Measurements from ENCODE around the gene LIMA1. TPM values are rescaled to one million over a fixed set of nuclear protein-coding genes. Genes with fewer than 3 reads are reported as not detected.

LIMA1 gene
- total RNA-seq, 4 donors from 2014 or later: 47.2 to 62.1 (median 54.5) TPM

DNA sequence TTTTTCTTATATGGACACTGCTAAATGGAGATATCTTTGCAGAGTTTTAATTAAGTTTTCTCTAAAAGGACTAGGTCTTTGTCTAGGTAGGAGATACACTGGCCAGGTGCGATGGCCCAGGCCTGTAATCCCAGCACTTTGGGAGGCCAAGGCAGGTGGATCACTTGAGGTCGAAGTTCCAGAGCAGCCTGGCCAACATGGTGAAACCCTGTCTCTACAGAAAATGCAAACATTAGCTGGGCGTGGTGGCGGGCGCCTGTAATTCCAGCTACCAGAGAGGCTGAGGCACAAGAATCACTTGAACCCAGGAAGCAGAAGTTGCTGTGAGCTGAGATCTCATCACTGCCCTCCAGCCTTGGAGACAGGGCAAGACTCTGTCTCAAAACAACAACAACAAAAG is 99.1 kb downstream of the LIMA1 start:
- TF ChIP-seq, protein P1, sequence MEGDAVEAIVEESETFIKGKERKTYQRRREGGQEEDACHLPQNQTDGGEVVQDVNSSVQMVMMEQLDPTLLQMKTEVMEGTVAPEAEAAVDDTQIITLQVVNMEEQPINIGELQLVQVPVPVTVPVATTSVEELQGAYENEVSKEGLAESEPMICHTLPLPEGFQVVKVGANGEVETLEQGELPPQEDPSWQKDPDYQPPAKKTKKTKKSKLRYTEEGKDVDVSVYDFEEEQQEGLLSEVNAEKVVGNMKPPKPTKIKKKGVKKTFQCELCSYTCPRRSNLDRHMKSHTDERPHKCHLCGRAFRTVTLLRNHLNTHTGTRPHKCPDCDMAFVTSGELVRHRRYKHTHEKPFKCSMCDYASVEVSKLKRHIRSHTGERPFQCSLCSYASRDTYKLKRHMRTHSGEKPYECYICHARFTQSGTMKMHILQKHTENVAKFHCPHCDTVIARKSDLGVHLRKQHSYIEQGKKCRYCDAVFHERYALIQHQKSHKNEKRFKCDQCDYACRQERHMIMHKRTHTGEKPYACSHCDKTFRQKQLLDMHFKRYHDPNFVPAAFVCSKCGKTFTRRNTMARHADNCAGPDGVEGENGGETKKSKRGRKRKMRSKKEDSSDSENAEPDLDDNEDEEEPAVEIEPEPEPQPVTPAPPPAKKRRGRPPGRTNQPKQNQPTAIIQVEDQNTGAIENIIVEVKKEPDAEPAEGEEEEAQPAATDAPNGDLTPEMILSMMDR (IDR thresholded peaks at IDR 0.05): no peak
- no peak for TF ChIP-seq POLR2A (IDR thresholded peaks at IDR 0.05)
- intact Hi-C loops (cut with DNase I; ENCODE audit: low total_unique reads): no loop called here
- peak in 1 of 2 donors; percentile 61 for DNase-seq (ENCODE audit: low spot score in 2 of 2)
- no peak overlapping the region for H3K4me3 ChIP-seq (ENCODE audit: low read depth, poor library complexity, severe bottlenecking)
- WGBS, 2 donors: 85 to 86% methylated on average over 5 of the region's 5 CpGs

- intact Hi-C loops (cut with DNase I; ENCODE audit: low total_unique reads): no loop called here
- DNase-seq (ENCODE audit: low spot score in 2 of 2): no peak
- TF ChIP-seq POLR2A (IDR thresholded peaks at IDR 0.05): no peak
- TF ChIP-seq, protein P1 (IDR thresholded peaks at IDR 0.05): no peak
Measured at GRCh38 chr12:50182461-50182860, 100.9 kb downstream of the LIMA1 start.

GRCh38 chr12:50181691-50182090 is 101.6 kb downstream of the LIMA1 start:
- no peak for DNase-seq (ENCODE audit: low spot score in 2 of 2)

More at GRCh38 chr12:50182461-50182860, 100.9 kb downstream of the LIMA1 start:
- H3K4me3 ChIP-seq (ENCODE audit: low read depth, poor library complexity, severe bottlenecking): no peak overlapping the region

DNA sequence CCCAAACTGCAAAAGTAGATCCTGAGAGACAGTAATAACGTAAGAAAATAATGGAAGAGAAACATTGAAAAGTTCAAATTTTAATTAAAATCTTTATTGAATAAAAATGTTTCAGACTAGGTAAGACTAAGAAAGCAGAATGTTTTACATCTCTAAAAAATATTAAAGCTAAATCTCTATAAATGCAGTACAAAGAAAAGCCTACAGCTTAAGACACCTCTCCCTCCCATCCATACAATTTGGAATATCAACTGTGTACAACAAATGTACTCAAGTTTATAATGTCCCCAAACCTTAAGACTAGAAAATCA is 107.6 kb downstream of the LIMA1 start:
- TF ChIP-seq POLR2A (IDR thresholded peaks at IDR 0.05): no peak
- TF ChIP-seq, protein P1 (IDR thresholded peaks at IDR 0.05): no peak
- DNase-seq (ENCODE audit: low spot score in 2 of 2): no peak
- intact Hi-C loops (cut with DNase I; ENCODE audit: low total_unique reads): loop anchor here (5.0 kb wide), 2 partner anchors 98 to 1742 kb away; no protein-coding TSS in a partner anchor
- 22% methylated on average over 1 of the region's 1 CpG for WGBS, 2 donors
- H3K4me3 ChIP-seq (ENCODE audit: low read depth, poor library complexity, severe bottlenecking): no peak overlapping the region

More at GRCh38 chr12:50181691-50182090, 101.6 kb downstream of the LIMA1 start:
- TF ChIP-seq, protein P1 (IDR thresholded peaks at IDR 0.05): no peak
- no peak for TF ChIP-seq POLR2A (IDR thresholded peaks at IDR 0.05)
- H3K4me3 ChIP-seq (ENCODE audit: low read depth, poor library complexity, severe bottlenecking): no peak overlapping the region
- 88 to 93% methylated on average over 4 of the region's 4 CpGs for WGBS, 2 donors
- intact Hi-C loops (cut with DNase I; ENCODE audit: low total_unique reads): no loop called here

- TF ChIP-seq POLR2A (IDR thresholded peaks at IDR 0.05): no peak
- TF ChIP-seq, protein P1 (IDR thresholded peaks at IDR 0.05): peak in 1 of 3 donors; percentile 30
- peak in 1 of 2 donors; percentile 34 for DNase-seq (ENCODE audit: low spot score in 2 of 2)
- intact Hi-C loops (cut with DNase I; ENCODE audit: low total_unique reads): loop anchor here (5.0 kb wide), 2 partner anchors 98 to 1742 kb away; no protein-coding TSS in a partner anchor
- no peak overlapping the region for H3K4me3 ChIP-seq (ENCODE audit: low read depth, poor library complexity, severe bottlenecking)
- WGBS, 2 donors: 59 to 65% methylated on average over 16 of the region's 16 CpGs
Measured at GRCh38 chr12:50174971-50175715, 108.2 kb downstream of the LIMA1 start.

All from lower leg skin (tissue), 4 donors.